ENCODE results near the gene EVA1A.

The EVA1A gene

GRCh38 chr2:75450068-75450467 lies 110.7 kb downstream of the EVA1A start:
- no peak for DNase-seq (ENCODE audit: low read depth in 2 of 2)

- DNase-seq (ENCODE audit: low read depth in 2 of 2) = no peak
Observed at GRCh38 chr2:75447176-75447575, 113.6 kb downstream of the EVA1A start.
